ENCODE measurements around the gene ATG4D. TPM values are rescaled to one million over a fixed set of nuclear protein-coding genes. Genes with fewer than 3 reads are reported as not detected.

The ATG4D gene
- total and polyA plus RNA-seq, 10 of the 15 experiments (the other 5 are each of a cell fraction or from before 2014, with no cell fraction given) = 0.39 to 28.7 (median 13.4) TPM

DNA sequence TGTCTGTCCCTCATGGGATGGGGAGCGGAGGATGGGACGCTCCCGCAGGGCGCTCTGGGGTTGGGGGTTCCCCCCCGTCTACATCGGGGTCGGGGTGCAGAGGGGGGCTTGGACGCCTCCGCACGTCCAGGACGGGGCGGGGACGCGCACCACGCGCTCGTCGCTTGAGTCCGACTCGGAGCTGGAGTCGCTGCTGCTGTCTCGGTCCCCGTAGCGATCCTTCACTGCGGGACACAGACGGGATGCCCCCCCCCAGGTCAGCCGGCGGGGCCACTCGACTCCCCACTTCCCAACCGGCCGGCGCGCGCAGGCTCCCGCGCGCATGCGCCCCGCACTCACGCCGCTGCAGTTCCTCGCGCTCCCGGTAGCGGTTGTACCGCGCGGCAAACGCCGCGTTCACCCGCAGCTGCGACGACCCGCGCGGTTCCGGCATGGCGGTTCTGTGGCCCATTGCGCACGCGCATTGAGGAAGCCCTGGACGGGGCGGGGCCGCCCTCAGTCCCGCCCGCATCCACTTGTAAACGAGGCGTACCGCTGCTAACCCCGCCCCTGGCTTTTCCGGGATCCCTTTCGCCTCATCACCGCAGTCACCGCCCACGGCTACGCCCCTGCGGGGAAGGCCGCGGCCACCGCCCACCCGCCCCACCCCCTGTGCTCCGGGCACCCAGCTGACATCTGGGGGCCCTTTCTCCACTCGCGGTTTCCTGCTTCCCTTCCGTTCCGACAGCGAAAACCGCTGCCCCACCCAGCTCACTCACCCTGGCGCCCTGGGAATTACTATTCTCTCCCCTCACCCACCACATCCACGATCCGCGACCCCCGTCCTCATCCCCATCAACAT is 22.1 kb downstream of the ATG4D start, which contains the start of gene KRI1:
Gene KRI1, minus strand, starts transcription at position 444 of the 841 bp plus-strand sequence. Its CDS starts 11 bp downstream, at position 433.
- peaks cover 23% of the 10 kb centered on the region for H3K4me1 ChIP-seq (ENCODE audit: control insufficient read depth, insufficient read depth, low read length)
- H3K9me3 ChIP-seq (replicated peaks; ENCODE audit: control insufficient read depth, insufficient read depth, low read length) = no peaks in the 10 kb centered on the region
- intact Hi-C loops (cut with micrococcal nuclease; ENCODE audit: unreplicated experiment) = loop anchor here (1.0 to 5.0 kb wide), 3 partner anchors 22 to 163 kb away; partner anchors contain the start of genes ATG4D, CDC37 and ILF3
- ChIA-PET SMC1A (ENCODE audit: uncharacterized antibody, unreplicated experiment) (interaction anchor here (0.6 to 2.4 kb wide), 3 partner anchors 23 to 165 kb away, joined by 3 to 7 read pairs (median 3); no protein-coding TSS in a partner anchor), CTCF (interaction anchor here (0.5 to 3.3 kb wide), 8 partner anchors 12 to 225 kb away, joined by 3 to 13 read pairs (median 4); partner anchors contain the start of gene QTRT1), RAD21 (ENCODE audit: unreplicated experiment) (interaction anchor here (0.6 to 2.0 kb wide), 4 partner anchors 12 to 153 kb away, joined by 3 to 9 read pairs (median 6); no protein-coding TSS in a partner anchor), POLR2A (interaction anchor here (0.6 to 1.9 kb wide), 7 partner anchors 36 to 346 kb away, joined by 3 to 5 read pairs (median 3); no protein-coding TSS in a partner anchor)
- FAIRE-seq (peak; percentile 98), DNase-seq (ENCODE audit: low read depth, low spot score) (peak; percentile 88), ATAC-seq (peak; percentile 69)
- no TSS peak for BruUV-seq (replicated peaks)
- peak within 1 kb of the TSS; percentile 88 for H3K27ac ChIP-seq (ENCODE audit: control insufficient read depth, insufficient read depth)
- H3K9ac ChIP-seq (ENCODE audit: control insufficient read depth, insufficient read depth, low read length) = peak within 1 kb of the TSS; percentile 71
- H3K79me2 ChIP-seq (ENCODE audit: control insufficient read depth, insufficient read depth, low read length) = peaks cover 13% of the 10 kb centered on the region
- no peaks in the 10 kb centered on the region for H4K20me1 ChIP-seq (ENCODE audit: control insufficient read depth, insufficient read depth)
- no peaks in the 10 kb centered on the region for H3K27me3 ChIP-seq (replicated peaks in 1 of 2; ENCODE audit: control insufficient read depth in 2 of 2, insufficient read depth in 2 of 2, low read length in 1 of 2)
- H2AFZ ChIP-seq (ENCODE audit: control insufficient read depth, low read depth, low read length) = peak within 1 kb of the TSS; percentile 63
- WGBS (ENCODE audit: insufficient coverage, insufficient replicate concordance, low lambda C conversion rate, missing lambda C conversion rate) = under 1% methylated on average over 85 of the region's 94 CpGs
- peak within 1 kb of the TSS; percentile 93 for H3K4me2 ChIP-seq (ENCODE audit: control insufficient read depth, insufficient read depth)
- in situ Hi-C loops (cut with MboI) = loop anchor here (5.0 kb wide), 1 partner anchor 153 kb away; no protein-coding TSS in a partner anchor
- peaks cover 0 to 5% of the 10 kb centered on the region in 2 experiments; a peak in 2 of 4 replicates for H3K36me3 ChIP-seq (ENCODE audit: control insufficient read depth in 2 of 2, insufficient read depth in 2 of 2, low read length in 1 of 2)
- peak within 1 kb of the TSS; percentile 80 for H3K4me3 ChIP-seq
- no peak for TF ChIP-seq PAX8 (IDR thresholded peaks at IDR 0.05)
- TF ChIP-seq BACH1 (IDR thresholded peaks at IDR 0.05; ENCODE audit: borderline replicate concordance) = peak; percentile 89
- TF ChIP-seq IKZF1 (conservative IDR thresholded peaks at IDR 0.05) = peak; percentile 91
- 0 out of 2 replicates have a peak, but pooled peaks have one; percentile 10 for TF ChIP-seq ELK1 (IDR thresholded peaks at IDR 0.05; ENCODE audit: low read depth, low read length)
- peak; percentile 35; the same call in 1 of the 3 replicates for TF ChIP-seq POU2F2 (IDR thresholded peaks at IDR 0.05; ENCODE audit: borderline replicate concordance, low read depth, low read length)
- no peak for TF ChIP-seq RAD51 (IDR thresholded peaks at IDR 0.05)
- TF ChIP-seq TCF12 (IDR thresholded peaks at IDR 0.05; ENCODE audit: low read depth, low read length) = 0 out of 2 replicates have a peak, but pooled peaks have one; percentile 51
- peak; percentile 65 for TF ChIP-seq BCL3 (IDR thresholded peaks at IDR 0.05; ENCODE audit: borderline replicate concordance, insufficient read depth, low read depth, low read length, poor library complexity, severe bottlenecking)
- TF ChIP-seq, protein P1, sequence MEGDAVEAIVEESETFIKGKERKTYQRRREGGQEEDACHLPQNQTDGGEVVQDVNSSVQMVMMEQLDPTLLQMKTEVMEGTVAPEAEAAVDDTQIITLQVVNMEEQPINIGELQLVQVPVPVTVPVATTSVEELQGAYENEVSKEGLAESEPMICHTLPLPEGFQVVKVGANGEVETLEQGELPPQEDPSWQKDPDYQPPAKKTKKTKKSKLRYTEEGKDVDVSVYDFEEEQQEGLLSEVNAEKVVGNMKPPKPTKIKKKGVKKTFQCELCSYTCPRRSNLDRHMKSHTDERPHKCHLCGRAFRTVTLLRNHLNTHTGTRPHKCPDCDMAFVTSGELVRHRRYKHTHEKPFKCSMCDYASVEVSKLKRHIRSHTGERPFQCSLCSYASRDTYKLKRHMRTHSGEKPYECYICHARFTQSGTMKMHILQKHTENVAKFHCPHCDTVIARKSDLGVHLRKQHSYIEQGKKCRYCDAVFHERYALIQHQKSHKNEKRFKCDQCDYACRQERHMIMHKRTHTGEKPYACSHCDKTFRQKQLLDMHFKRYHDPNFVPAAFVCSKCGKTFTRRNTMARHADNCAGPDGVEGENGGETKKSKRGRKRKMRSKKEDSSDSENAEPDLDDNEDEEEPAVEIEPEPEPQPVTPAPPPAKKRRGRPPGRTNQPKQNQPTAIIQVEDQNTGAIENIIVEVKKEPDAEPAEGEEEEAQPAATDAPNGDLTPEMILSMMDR (IDR thresholded peaks at IDR 0.05 in 2 of 3, conservative IDR thresholded peaks at IDR 0.05 in 1 of 3; ENCODE audit: control insufficient read depth in 2 of 3, extremely low read depth in 1 of 3, insufficient read depth in 1 of 3, low read depth in 3 of 3, low read length in 3 of 3) = peak in 2 of 3 experiments; percentile 5 to 24; a peak in 1 of 6 replicates
- no peak for TF ChIP-seq HCFC1 (IDR thresholded peaks at IDR 0.05; ENCODE audit: low read length)
- TF ChIP-seq BRCA1 (IDR thresholded peaks at IDR 0.05; ENCODE audit: low read depth, low read length) = no peak
- TF ChIP-seq FOXK2 (IDR thresholded peaks at IDR 0.05) = peak; percentile 60
- peak; percentile 76; the same call in 1 of the 2 replicates for TF ChIP-seq RB1 (IDR thresholded peaks at IDR 0.05; ENCODE audit: borderline replicate concordance)
- TF ChIP-seq ESRRA (IDR thresholded peaks at IDR 0.05; ENCODE audit: low read length) = 0 out of 2 replicates have a peak, but pooled peaks have one; percentile 31
- no peak; the same call in none of the 2 replicates for TF ChIP-seq DPF2 (IDR thresholded peaks at IDR 0.05)
- peak; percentile 78; the same call in 1 of the 2 replicates for TF ChIP-seq SIN3A (IDR thresholded peaks at IDR 0.05; ENCODE audit: low read depth, low read length)
- no peak for TF ChIP-seq JUND (IDR thresholded peaks at IDR 0.05; ENCODE audit: low read depth, low read length)
- peak; percentile 83 for TF ChIP-seq POLR2AphosphoS5 (IDR thresholded peaks at IDR 0.05; ENCODE audit: low read length)
- peak; percentile 62; the same call in 1 of the 2 replicates for TF ChIP-seq CBFB (IDR thresholded peaks at IDR 0.05; ENCODE audit: low read depth)

All from GM12878 (cell line).